OCI-LY7 (cell line): Measurements from ENCODE around the gene TSPAN9. TPM values are rescaled to one million over a fixed set of nuclear protein-coding genes. Genes with fewer than 3 reads are reported as not detected.

Experiments
- BruUV-seq: library from RNA; stranded (reverse); fragments of 400-500 nt; replicated peaks from 2 replicates; lab custom pipeline; 2021; lab: Mats Ljungman, UMichigan
- CTCF ChIA-PET: fragments of 300-600 bp; sonication (Branson Sonifier 250); formaldehyde crosslinking; loops from one replicate; lab custom pipeline; 2022; ENCODE audit warnings: antibody characterized with exemption; ENCODE audit not compliant: unreplicated experiment; lab: Charles Lee
- POLR2A ChIA-PET: fragments of 300-600 bp; sonication (Branson Sonifier 250); formaldehyde crosslinking; loops from one replicate; lab custom pipeline; 2022; ENCODE audit warnings: antibody characterized with exemption; lab: Charles Lee
- DNase-seq: peaks from one replicate; pipeline ENCODE4 v3.0.0-alpha.2; 2015; ENCODE audit warnings: low spot score
- H2AFZ ChIP-seq: fragments of 200-600 bp; sonication (generic), shearing (Covaris generic); 2 replicates; pipeline ENCODE4 v1.6.1; 2014; ENCODE audit warnings: mild to moderate bottlenecking, antibody characterized with exemption, low read length, moderate library complexity
- H3K27ac ChIP-seq: fragments of 200-600 bp; sonication (generic); 2 replicates; pipeline ENCODE4 v1.5.1; 2014; ENCODE audit warnings: mixed run types, low read depth, mild to moderate bottlenecking, moderate library complexity, low read length, inconsistent platforms; ENCODE audit not compliant: poor library complexity, severe bottlenecking
- H3K36me3 ChIP-seq: fragments of 200-600 bp; sonication (generic); 2 replicates; pipeline ENCODE4 v1.6.1; 2014; ENCODE audit warnings: mild to moderate bottlenecking, antibody characterized with exemption, low read length, moderate library complexity, mixed read lengths; ENCODE audit not compliant: insufficient read depth
- H3K4me1 ChIP-seq: fragments of 200-600 bp; sonication (generic); 2 replicates; pipeline ENCODE4 v1.5.1; 2014; ENCODE audit warnings: mild to moderate bottlenecking, low read length; ENCODE audit not compliant: insufficient read depth, poor library complexity, severe bottlenecking
- H3K4me2 ChIP-seq: fragments of 200-600 bp; sonication (generic); 2 replicates; pipeline ENCODE4 v1.6.1; 2014; ENCODE audit warnings: mild to moderate bottlenecking, low read length
- H3K4me3 ChIP-seq: fragments of 200-600 bp; sonication (generic); 2 replicates; pipeline ENCODE4 v1.5.1; 2014; ENCODE audit warnings: mild to moderate bottlenecking, low read depth, low read length; ENCODE audit not compliant: poor library complexity, severe bottlenecking
- H3K79me2 ChIP-seq: fragments of 200-600 bp; sonication (generic); 2 replicates; pipeline ENCODE4 v1.6.1; 2016; ENCODE audit warnings: low read depth, mild to moderate bottlenecking, low read length, moderate library complexity, mixed read lengths; ENCODE audit not compliant: insufficient read depth
- H3K9me2 ChIP-seq: fragments of 200-600 bp; sonication (generic); 2 replicates; pipeline ENCODE4 v1.6.1; 2016; ENCODE audit warnings: mild to moderate bottlenecking, low read length, mixed read lengths; ENCODE audit not compliant: insufficient read depth
- H3K9me3 ChIP-seq: fragments of 200-600 bp; sonication (generic); 2 replicates; pipeline ENCODE4 v1.6.1; 2014; ENCODE audit warnings: mild to moderate bottlenecking, mixed run types, low read length, mixed read lengths
- H4K20me1 ChIP-seq: fragments of 200-600 bp; sonication (generic); 2 replicates; pipeline ENCODE4 v1.6.1; 2014; ENCODE audit warnings: mild to moderate bottlenecking, antibody characterized with exemption, low read length, moderate library complexity, mixed read lengths; ENCODE audit not compliant: insufficient read depth
- CTCF ChIP-seq: fragments of 200-600 bp; sonication (generic); conservative IDR thresholded peaks from 2 replicates; pipeline ENCODE4 v1.5.1; 2014; ENCODE audit warnings: mild to moderate bottlenecking, antibody characterized with exemption, low read length, moderate library complexity, mixed read lengths
- EZH2phosphoT487 ChIP-seq: fragments of 200-600 bp; sonication (generic); IDR thresholded peaks from 2 replicates; pipeline ENCODE4 v1.6.1; 2018; ENCODE audit warnings: low read depth, borderline replicate concordance, mild to moderate bottlenecking, mixed run types, antibody characterized with exemption, low read length, moderate library complexity, mixed read lengths
- intact Hi-C: fragments of 100-400 bp; cut with micrococcal nuclease; formaldehyde crosslinking; loops from one replicate; pipeline ENCODE4 v1.10.0; 2022; ENCODE audit not compliant: unreplicated experiment
- total RNA-seq, 2 experiments: library from RNA; depleted of rRNA in 1 of 2; stranded (reverse); fragments of >200 nt in 1 of 2; shearing (Covaris generic) in 1 of 2; gene quantifications; 2 replicates each; pipeline ENCODE4 v1.2.3, GENCODE V29; 2014 to 2022

The TSPAN9 gene
- total RNA-seq, 2 experiments from 2014 or later = 0.50 to 0.74 TPM

GRCh38 chr12:3081886-3082285 lies 4.7 kb downstream of the TSPAN9 start:
- H4K20me1 ChIP-seq = no peaks in the 10 kb centered on the region
- intact Hi-C loops = no loop called here
- TF ChIP-seq EZH2phosphoT487 (no peak), CTCF (no peak)
- H3K4me2 ChIP-seq = no peak overlapping the region
- no TSS peak for BruUV-seq
- H3K79me2 ChIP-seq = no peaks in the 10 kb centered on the region
- ChIA-PET CTCF (no interaction called here), POLR2A (no interaction called here)
- no peak overlapping the region for H2AFZ ChIP-seq
- no peak for DNase-seq
- no peaks in the 10 kb centered on the region for H3K4me1 ChIP-seq
- H3K27ac ChIP-seq = no peak overlapping the region
- H3K9me3 ChIP-seq = no peaks in the 10 kb centered on the region
- no peak overlapping the region for H3K4me3 ChIP-seq
- H3K9me2 ChIP-seq = no peaks in the 10 kb centered on the region
- H3K36me3 ChIP-seq = no peaks in the 10 kb centered on the region

- H3K9me3 ChIP-seq = no peaks in the 10 kb centered on the region
- ChIA-PET CTCF (no interaction called here), POLR2A (interaction anchor here (0.6 kb wide), 1 partner anchor 422 kb away, joined by 3 read pairs; no protein-coding TSS in a partner anchor)
- H3K4me3 ChIP-seq = no peak overlapping the region
- TF ChIP-seq CTCF (no peak), EZH2phosphoT487 (no peak)
- H3K9me2 ChIP-seq = no peaks in the 10 kb centered on the region
- no peak overlapping the region; the same call in 1 of the 2 replicates for H2AFZ ChIP-seq
- no peaks in the 10 kb centered on the region for H3K36me3 ChIP-seq
- no TSS peak for BruUV-seq
- H3K79me2 ChIP-seq = no peaks in the 10 kb centered on the region
- H3K4me2 ChIP-seq = no peak overlapping the region
- H3K27ac ChIP-seq = no peak overlapping the region
- no peak for DNase-seq
- no peaks in the 10 kb centered on the region for H4K20me1 ChIP-seq
- intact Hi-C loops = no loop called here
- no peaks in the 10 kb centered on the region for H3K4me1 ChIP-seq
Observed at GRCh38 chr12:3083241-3083920, 6.2 kb downstream of the TSPAN9 start.

- Histone ChIP-seq H3K79me2 (no peaks in the 10 kb centered on the region), H3K27ac (no peak overlapping the region), H3K36me3 (no peaks in the 10 kb centered on the region), H3K4me3 (no peak overlapping the region), H3K9me3 (no peaks in the 10 kb centered on the region), H3K4me2 (no peak overlapping the region), H4K20me1 (no peaks in the 10 kb centered on the region), H3K4me1 (no peaks in the 10 kb centered on the region), H3K9me2 (no peaks in the 10 kb centered on the region), H2AFZ (no peak overlapping the region; the same call in 1 of the 2 replicates)
- POLR2A ChIA-PET = no interaction called here
- no peak for DNase-seq
- no TSS peak for BruUV-seq
- CTCF ChIA-PET = no interaction called here
- no peak for TF ChIP-seq CTCF
- TF ChIP-seq EZH2phosphoT487 = no peak
- intact Hi-C loops = no loop called here
Observed at GRCh38 chr12:3083921-3084347, 6.8 kb downstream of the TSPAN9 start.
